H1 (cell line): ENCODE results near the gene PLEKHN1. TPM values are rescaled to one million over a fixed set of nuclear protein-coding genes. Genes with fewer than 3 reads are reported as not detected.

Experiments used
- ASH2L ChIP-seq: fragments of 200-600, 300-600 bp; sonication (generic); IDR thresholded peaks from one replicate; pipeline ENCODE4 v1.7.1; 2017; ENCODE audit warnings: low read length
- CBX8 ChIP-seq: fragments of 300-800, 300-1000 bp; sonication (generic); IDR thresholded peaks from 2 replicates; pipeline ENCODE4 v1.7.1; 2016; ENCODE audit warnings: low read depth, low read length, borderline replicate concordance
- CEBPB ChIP-seq: IDR thresholded peaks from 2 replicates; pipeline ENCODE4 v1.6.1; 2012; ENCODE audit warnings: low read depth, low read length
- CHD2 ChIP-seq: IDR thresholded peaks from 2 replicates; pipeline ENCODE4 v1.6.1; 2012; ENCODE audit warnings: low read length, improper control_type of control experiment
- E2F6 ChIP-seq: IDR thresholded peaks from 2 replicates; pipeline ENCODE4 v1.6.1; 2012; ENCODE audit warnings: inconsistent platforms
- EGR1 ChIP-seq: IDR thresholded peaks from 2 replicates; pipeline ENCODE4 v1.6.1; 2011; ENCODE audit warnings: low read depth, low read length, borderline replicate concordance
- FOSL1 ChIP-seq: IDR thresholded peaks from 2 replicates; pipeline ENCODE4 v1.6.1; 2011; ENCODE audit warnings: mild to moderate bottlenecking, low read depth, low read length, moderate library complexity; ENCODE audit not compliant: insufficient read depth
- GABPA ChIP-seq: IDR thresholded peaks from 2 replicates; pipeline ENCODE4 v1.6.1; 2011; ENCODE audit warnings: mild to moderate bottlenecking, low read length, moderate library complexity, borderline replicate concordance; ENCODE audit not compliant: insufficient read depth
- JUND ChIP-seq: IDR thresholded peaks from 2 replicates; pipeline ENCODE4 v1.6.1; 2011; ENCODE audit warnings: mild to moderate bottlenecking, improper control_type of control experiment, low read length
- MAX ChIP-seq: IDR thresholded peaks from 2 replicates; pipeline ENCODE4 v1.6.1; 2012; ENCODE audit warnings: inconsistent platforms
- PHF8 ChIP-seq: fragments of 200-600 bp; sonication (generic); conservative IDR thresholded peaks from 2 replicates; pipeline ENCODE4 v1.7.1; 2012; ENCODE audit warnings: low read depth, mild to moderate bottlenecking, inconsistent platforms, low read length, moderate library complexity
- RFX5 ChIP-seq: IDR thresholded peaks from 2 replicates; pipeline ENCODE4 v1.6.1; 2011; ENCODE audit warnings: low read depth, low read length, improper control_type of control experiment, borderline replicate concordance
- RNF2 ChIP-seq: fragments of 200-900, 300-1000 bp; sonication (generic); IDR thresholded peaks from 2 replicates; pipeline ENCODE4 v1.7.1; 2016; ENCODE audit warnings: borderline replicate concordance, low read depth, mild to moderate bottlenecking, antibody characterized with exemption, low read length; ENCODE audit not compliant: poor library complexity, severe bottlenecking; ENCODE audit errors: missing control alignments
- RXRA ChIP-seq: IDR thresholded peaks from 2 replicates; pipeline ENCODE4 v1.6.1; 2011; ENCODE audit warnings: low read depth, mild to moderate bottlenecking, low read length, moderate library complexity; ENCODE audit not compliant: insufficient read depth
- SP2 ChIP-seq: IDR thresholded peaks from 2 replicates; pipeline ENCODE4 v1.6.1; 2012; ENCODE audit warnings: mild to moderate bottlenecking, low read length, inconsistent platforms
- TAF7 ChIP-seq: optimal IDR thresholded peaks from 2 replicates; pipeline ENCODE3; 2011; ENCODE audit warnings: low read depth, mild to moderate bottlenecking, inconsistent platforms, low read length, moderate library complexity, borderline replicate concordance
- USF2 ChIP-seq: IDR thresholded peaks from 2 replicates; pipeline ENCODE4 v1.6.1; 2011; ENCODE audit warnings: low read length, improper control_type of control experiment
- YY1 ChIP-seq: IDR thresholded peaks from 2 replicates; pipeline ENCODE4 v1.6.1; 2011; ENCODE audit warnings: low read depth, mild to moderate bottlenecking, low read length
- polyA plus RNA-seq, 7 experiments: library from polyadenylated mRNA; depleted of rRNA in 3 of 7; stranded (reverse) in 5 of 7; unstranded in 2 of 7; fragments of >200 nt in 5 of 7; fragments of 200-250 nt in 2 of 7; gene quantifications; 1 replicate in 5 of 7; 2 replicates in 1 of 7; 4 replicates in 1 of 7; pipeline versions ENCODE4 v1.2.1 to v1.2.3, GENCODE V29; 2011 to 2013; ENCODE audit warnings: missing spikeins in 2 of 7, mixed read lengths in 2 of 7
- total RNA-seq: library from RNA; stranded (reverse); fragmentation: NEBNext Ultra II Directional; extraction: Animal tissue kit (Norgen Biotek cat#: 25700); gene quantifications from 2 replicates; pipeline ENCODE4 v1.2.1, GENCODE V29; 2021

PLEKHN1 gene
- total and polyA plus RNA-seq, 2 of the 8 experiments (the other 6 are each of a cell fraction or from before 2014, with no cell fraction given): 0.39 to 1.5 TPM

- TF ChIP-seq YY1: no peak
- TF ChIP-seq EGR1: no peak
- no peak for TF ChIP-seq RXRA
- TF ChIP-seq PHF8: no peak
- TF ChIP-seq ASH2L: no peak
- TF ChIP-seq CHD2: no peak
- no peak for TF ChIP-seq CBX8
- TF ChIP-seq TAF7: no peak
- TF ChIP-seq RFX5: no peak
- TF ChIP-seq GABPA: no peak
- TF ChIP-seq JUND: no peak
- TF ChIP-seq SP2: no peak
- no peak for TF ChIP-seq USF2
- no peak for TF ChIP-seq CEBPB
- TF ChIP-seq E2F6: 0 out of 2 replicates have a peak, but pooled peaks have one; percentile 5
- no peak for TF ChIP-seq FOSL1
- 0 out of 2 replicates have a peak, but pooled peaks have one; percentile 17 for TF ChIP-seq MAX
- peak; percentile 73 for TF ChIP-seq RNF2
- TF ChIP-seq, all 59 proteins: peak for 7
Observed at GRCh38 chr1:925561-926421, 40.5 kb upstream of the PLEKHN1 start (continued).
